Measurements from ENCODE around the gene MCTP1.

GRCh38 chr5:95081500-95081960 is 203.4 kb downstream of the MCTP1 start:
- no peak for TF ChIP-seq CTCF (conservative IDR thresholded peaks at IDR 0.05; ENCODE audit: low read length)
- TF ChIP-seq EZH2phosphoT487 (IDR thresholded peaks at IDR 0.05; ENCODE audit: borderline replicate concordance) = no peak
